Spleen (tissue), 13 donors: ENCODE results near the gene STRN. TPM values are rescaled to one million over a fixed set of nuclear protein-coding genes. Genes with fewer than 3 reads are reported as not detected.

Source experiments
- DNase-seq: peaks from one replicate; pipeline ENCODE4 v3.0.0-alpha.2; 2020
- H3K27ac ChIP-seq, 8 donors: fragments of 200-600 bp; sonication (generic) in 7 of 8; 1 replicate in 4 of 8; 2 replicates in 4 of 8; pipeline versions ENCODE4 v1.5.0 to v1.8.0; 2016 to 2021; ENCODE audit warnings: inconsistent platforms in 4 of 8, mild to moderate bottlenecking in 4 of 8, moderate library complexity in 1 of 8
- H3K27me3 ChIP-seq, 7 donors: fragments of 200-600 bp; sonication (generic) in 6 of 7; replicated peaks in 1 of 7; 1 replicate in 4 of 7; 2 replicates in 3 of 7; pipeline versions ENCODE4 v1.5.0 to v1.8.0; 2016 to 2021; ENCODE audit warnings: inconsistent platforms in 3 of 7, mild to moderate bottlenecking in 1 of 7
- H3K36me3 ChIP-seq, 6 donors: fragments of 200-600 bp; sonication (generic) in 5 of 6; 1 replicate in 4 of 6; 2 replicates in 2 of 6; pipeline versions ENCODE4 v1.5.0 to v1.8.0; 2016 to 2021; ENCODE audit warnings: inconsistent platforms in 2 of 6
- H3K4me1 ChIP-seq, 6 donors: fragments of 200-600 bp; sonication (generic) in 5 of 6; 1 replicate in 3 of 6; 2 replicates in 3 of 6; pipeline versions ENCODE4 v1.5.0 to v1.8.0; 2016 to 2021; ENCODE audit warnings: inconsistent platforms in 3 of 6
- H3K4me3 ChIP-seq, 8 donors: fragments of 200-600 bp; sonication (generic) in 7 of 8; 1 replicate in 4 of 8; 2 replicates in 4 of 8; pipeline versions ENCODE4 v1.5.0 to v1.8.0; 2016 to 2021; ENCODE audit warnings: inconsistent platforms in 4 of 8, mild to moderate bottlenecking in 4 of 8, moderate library complexity in 2 of 8
- H3K9me3 ChIP-seq, 8 donors: fragments of 200-600 bp; sonication (generic) in 7 of 8; 1 replicate in 4 of 8; 2 replicates in 4 of 8; pipeline versions ENCODE4 v1.5.0 to v1.8.0; 2016 to 2021; ENCODE audit warnings: inconsistent platforms in 4 of 8
- POLR2A ChIP-seq, 3 donors: fragments of 450-650 bp; IDR thresholded peaks; one replicate each; pipeline ENCODE4 v1.5.1; 2017; ENCODE audit warnings: antibody characterized with exemption in 3 of 3, mild to moderate bottlenecking in 1 of 3
- POLR2AphosphoS5 ChIP-seq, 3 donors: sonication (generic); formaldehyde crosslinking; IDR thresholded peaks; one replicate each; pipeline ENCODE4 v1.5.1; 2017; ENCODE audit warnings: antibody characterized with exemption in 3 of 3
- WGBS, 5 donors: extraction: QIAGEN DNeasy Blood & Tissue Kit in 3 of 5; methylation state at CpG; one replicate each; pipeline versions ENCODE4 v1.1.5 to v1.1.7; 2013 to 2018; 5-methylcytosine and 5-hydroxymethylcytosine counted together
- intact Hi-C: fragments of 100-400 bp; cut with DNase I; formaldehyde crosslinking; loops from one replicate; pipeline ENCODE4 v1.15.0; 2023; ENCODE audit warnings: low total_unique reads
- long read RNA-seq, 2 donors: transcript quantifications; one replicate each; lab custom pipeline, GENCODE V29; 2026
- polyA plus RNA-seq, 3 donors: library from polyadenylated mRNA; stranded (reverse); fragments of 200-250 nt; gene quantifications; one replicate each; pipeline ENCODE4 v1.2.1, GENCODE V29; 2013
- total RNA-seq, 7 donors: library from RNA; depleted of rRNA in 3 of 7; stranded (reverse); fragments of >200 nt in 3 of 7; fragmentation: NEBNext Ultra II Directional in 4 of 7; extraction: Animal tissue kit (Norgen Biotek cat#: 25700) in 4 of 7; gene quantifications; one replicate each; pipeline versions ENCODE4 v1.1.0 to v1.2.1, GENCODE V29; 2016 to 2021
- TF ChIP-seq, protein P1 (sequence below), 11 experiments: fragments of 200-600 bp in 7 of 11; fragments of 450-650 bp in 4 of 11; sonication (generic) in 4 of 11; IDR thresholded peaks in 8 of 11; conservative IDR thresholded peaks in 3 of 11; 1 replicate in 7 of 11; 2 replicates in 4 of 11; pipeline versions ENCODE4 v1.4.0 to v1.8.0; 2016 to 2021; ENCODE audit warnings: antibody characterized with exemption in 11 of 11, inconsistent platforms in 4 of 11, mild to moderate bottlenecking in 1 of 11
- donor health status: healthy with polysubstance abuse.
- donor health status: DM: no; HTN: no; CAD: no; lungs with moderate emphysema.
- donor health status: DM: no; HTN: no; CAD: no.
- donor health status: Bipolar disorder and iron deficiency.
- donor health status: healthy.
- donor health status: DM: no; HTN: no; CAD: no.
- donor health status: DM: yes; HTN: yes; CAD: no.

STRN gene, protein sequence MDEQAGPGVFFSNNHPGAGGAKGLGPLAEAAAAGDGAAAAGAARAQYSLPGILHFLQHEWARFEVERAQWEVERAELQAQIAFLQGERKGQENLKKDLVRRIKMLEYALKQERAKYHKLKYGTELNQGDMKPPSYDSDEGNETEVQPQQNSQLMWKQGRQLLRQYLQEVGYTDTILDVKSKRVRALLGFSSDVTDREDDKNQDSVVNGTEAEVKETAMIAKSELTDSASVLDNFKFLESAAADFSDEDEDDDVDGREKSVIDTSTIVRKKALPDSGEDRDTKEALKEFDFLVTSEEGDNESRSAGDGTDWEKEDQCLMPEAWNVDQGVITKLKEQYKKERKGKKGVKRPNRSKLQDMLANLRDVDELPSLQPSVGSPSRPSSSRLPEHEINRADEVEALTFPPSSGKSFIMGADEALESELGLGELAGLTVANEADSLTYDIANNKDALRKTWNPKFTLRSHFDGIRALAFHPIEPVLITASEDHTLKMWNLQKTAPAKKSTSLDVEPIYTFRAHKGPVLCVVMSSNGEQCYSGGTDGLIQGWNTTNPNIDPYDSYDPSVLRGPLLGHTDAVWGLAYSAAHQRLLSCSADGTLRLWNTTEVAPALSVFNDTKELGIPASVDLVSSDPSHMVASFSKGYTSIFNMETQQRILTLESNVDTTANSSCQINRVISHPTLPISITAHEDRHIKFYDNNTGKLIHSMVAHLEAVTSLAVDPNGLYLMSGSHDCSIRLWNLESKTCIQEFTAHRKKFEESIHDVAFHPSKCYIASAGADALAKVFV
- total RNA-seq (10 to 100 TPM; 24.9 to 33.3 (median 29.5) TPM), polyA plus RNA-seq (1 to 10 TPM; 2.2 to 4.3 (median 2.9) TPM)
- long read RNA-seq, donor 1, full-length matches to known transcripts, result 6 of 6 reads
- long read RNA-seq, donor 1, partial matches to known transcripts, result 0 of 6 reads
- long read RNA-seq, donor 1, other reads (novel, unspliced or antisense), result 0 of 6 reads
- long read RNA-seq, donor 2, result 0 reads

DNA sequence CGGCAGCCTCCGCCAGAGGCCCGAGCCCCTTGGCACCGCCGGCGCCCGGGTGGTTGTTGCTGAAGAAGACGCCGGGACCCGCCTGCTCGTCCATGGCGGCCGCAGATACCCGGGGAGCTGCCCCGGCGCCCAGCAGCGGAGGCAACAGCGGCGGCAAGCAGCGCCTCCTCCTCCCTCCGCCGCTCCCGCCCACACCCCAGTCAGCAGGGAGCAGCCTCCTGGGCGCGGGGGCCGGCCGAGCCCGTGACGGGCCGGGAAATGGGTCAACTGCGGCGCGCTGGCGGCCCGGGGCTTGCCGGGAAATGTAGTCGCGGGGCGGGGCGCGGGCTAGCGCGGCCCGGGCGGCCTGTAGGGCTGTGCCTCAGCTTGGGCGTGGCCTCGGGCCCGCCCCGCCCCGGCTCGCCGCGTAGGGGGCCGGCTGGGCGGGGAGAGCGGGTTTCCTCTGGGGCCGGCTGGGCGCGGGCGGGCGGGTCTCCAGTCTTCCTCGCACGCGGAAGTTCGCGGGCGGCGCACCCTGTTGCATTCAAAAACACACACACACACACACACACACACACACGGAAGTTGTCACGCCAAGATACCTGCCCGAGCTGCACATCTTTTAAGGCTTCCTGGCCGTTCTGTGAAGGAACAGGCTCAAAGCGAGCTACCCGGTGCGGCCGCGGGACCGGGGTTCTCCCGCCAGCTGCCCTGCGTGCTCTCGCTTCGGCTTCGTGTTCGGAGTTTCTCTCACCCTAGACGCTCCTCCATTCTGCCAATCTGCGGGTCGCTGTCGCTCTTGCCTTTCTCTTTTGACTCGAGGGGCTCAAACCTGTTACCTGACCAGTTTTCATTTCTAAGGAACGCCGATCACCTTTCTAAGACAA, at the start of gene STRN:
Gene STRN, minus strand, starts transcription at position 167 of the 866 bp plus-strand sequence. Its CDS starts 73 bp downstream, at position 94.
- WGBS, 5 donors, result 0 to 1% (median 1%) methylated on average over 18 to 91 of the region's 91 CpGs

GRCh38 chr2:37013315-37013641, 46.9 kb upstream of the STRN start:
- no peaks in the 10 kb centered on the region for H3K9me3 ChIP-seq
- WGBS, 5 donors, result 63 to 87% (median 73%) methylated on average over 4 of the region's 4 CpGs
- no peak for DNase-seq
- peak overlapping the region in 5 of 8 donors; percentile 56 to 76 (median 68) for H3K27ac ChIP-seq
- TF ChIP-seq POLR2A (IDR thresholded peaks at IDR 0.05), result no peak
- TF ChIP-seq, protein P1, sequence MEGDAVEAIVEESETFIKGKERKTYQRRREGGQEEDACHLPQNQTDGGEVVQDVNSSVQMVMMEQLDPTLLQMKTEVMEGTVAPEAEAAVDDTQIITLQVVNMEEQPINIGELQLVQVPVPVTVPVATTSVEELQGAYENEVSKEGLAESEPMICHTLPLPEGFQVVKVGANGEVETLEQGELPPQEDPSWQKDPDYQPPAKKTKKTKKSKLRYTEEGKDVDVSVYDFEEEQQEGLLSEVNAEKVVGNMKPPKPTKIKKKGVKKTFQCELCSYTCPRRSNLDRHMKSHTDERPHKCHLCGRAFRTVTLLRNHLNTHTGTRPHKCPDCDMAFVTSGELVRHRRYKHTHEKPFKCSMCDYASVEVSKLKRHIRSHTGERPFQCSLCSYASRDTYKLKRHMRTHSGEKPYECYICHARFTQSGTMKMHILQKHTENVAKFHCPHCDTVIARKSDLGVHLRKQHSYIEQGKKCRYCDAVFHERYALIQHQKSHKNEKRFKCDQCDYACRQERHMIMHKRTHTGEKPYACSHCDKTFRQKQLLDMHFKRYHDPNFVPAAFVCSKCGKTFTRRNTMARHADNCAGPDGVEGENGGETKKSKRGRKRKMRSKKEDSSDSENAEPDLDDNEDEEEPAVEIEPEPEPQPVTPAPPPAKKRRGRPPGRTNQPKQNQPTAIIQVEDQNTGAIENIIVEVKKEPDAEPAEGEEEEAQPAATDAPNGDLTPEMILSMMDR (IDR thresholded peaks at IDR 0.05 in 8 of 11, conservative IDR thresholded peaks at IDR 0.05 in 3 of 11), result no peak
- no peak for TF ChIP-seq POLR2AphosphoS5 (IDR thresholded peaks at IDR 0.05)
- H3K36me3 ChIP-seq, result peaks cover 0 to 99% (median 42%) of the 10 kb centered on the region in 6 donors
- no peaks in the 10 kb centered on the region for H3K27me3 ChIP-seq
- H3K4me3 ChIP-seq, result peak overlapping the region in 1 of 8 donors; percentile 49
- intact Hi-C loops, result no loop called here
- peaks cover 5 to 41% (median 33%) of the 10 kb centered on the region in 6 donors for H3K4me1 ChIP-seq

More for the DNA sequence above, at the start of gene STRN:
- Histone ChIP-seq H3K9me3 (no peaks in the 10 kb centered on the region), H3K36me3 (no peaks in the 10 kb centered on the region), H3K4me1 (peaks cover 19 to 50% (median 39%) of the 10 kb centered on the region in 6 donors), H3K27ac (peak within 1 kb of the TSS; percentile 91 to 97 (median 96)), H3K4me3 (peak within 1 kb of the TSS; percentile 81 to 100 (median 94)), H3K27me3 (no peaks in the 10 kb centered on the region)
- peak; percentile 100 for DNase-seq
- intact Hi-C loops, result no loop called here
- TF ChIP-seq POLR2AphosphoS5 (IDR thresholded peaks at IDR 0.05) (peak; percentile 92 to 96 (median 96)), POLR2A (IDR thresholded peaks at IDR 0.05) (peak; percentile 60 to 84 (median 70))
- TF ChIP-seq, protein P1 (IDR thresholded peaks at IDR 0.05 in 8 of 11, conservative IDR thresholded peaks at IDR 0.05 in 3 of 11), result peak in 1 of 11 experiments; percentile 48

DNA sequence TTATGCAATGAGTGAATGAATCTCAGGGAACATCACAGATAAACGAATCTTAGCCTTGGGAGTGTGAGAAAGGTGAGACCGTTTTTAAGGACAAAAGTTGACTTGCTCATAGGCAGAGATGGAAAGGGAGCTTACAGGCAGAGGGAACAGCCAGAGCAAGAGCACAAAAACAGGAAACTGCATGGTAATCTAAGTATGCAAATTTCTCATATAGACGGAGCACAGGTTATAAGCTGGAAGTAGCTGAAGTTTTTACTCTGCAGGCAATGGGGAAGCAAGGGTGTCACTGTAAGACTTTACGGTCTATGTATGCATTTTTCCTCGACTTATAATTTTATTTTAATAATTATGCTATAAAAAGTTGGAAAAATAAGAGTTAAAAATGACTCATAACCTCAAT, 44.8 kb upstream of the STRN start:
- Histone ChIP-seq H3K36me3 (peaks cover 0 to 99% (median 46%) of the 10 kb centered on the region in 6 donors), H3K4me3 (peak overlapping the region in 1 of 8 donors; percentile 4), H3K27ac (peak overlapping the region in 4 of 8 donors; percentile 20 to 55 (median 36)), H3K9me3 (no peaks in the 10 kb centered on the region), H3K27me3 (no peaks in the 10 kb centered on the region), H3K4me1 (peaks cover 5 to 41% (median 33%) of the 10 kb centered on the region in 6 donors)
- 29 to 46% (median 37%) methylated on average over 5 of the region's 5 CpGs for WGBS, 5 donors
- no peak for DNase-seq
- TF ChIP-seq POLR2A (IDR thresholded peaks at IDR 0.05) (no peak), POLR2AphosphoS5 (IDR thresholded peaks at IDR 0.05) (no peak)
- TF ChIP-seq, protein P1 (IDR thresholded peaks at IDR 0.05 in 8 of 11, conservative IDR thresholded peaks at IDR 0.05 in 3 of 11), result no peak
- intact Hi-C loops, result no loop called here
